Suprapubic skin (tissue), 4 donors: ENCODE data around the gene DNAH3. TPM values are rescaled to one million over a fixed set of nuclear protein-coding genes. Genes with fewer than 3 reads are reported as not detected.
"Not testable (repeated sequence)": the region's sequence is repeated elsewhere in the genome, so short reads cannot be mapped to it uniquely, and the experiment has no call there.

Experiments used
- DNase-seq, 2 donors: peaks; one replicate each; pipeline ENCODE4 v3.0.0-alpha.2; 2019; ENCODE audit warnings: low spot score in 2 of 2
- H3K27ac ChIP-seq: fragments of 200-600 bp; sonication (generic); one replicate; pipeline ENCODE4 v1.5.1; 2019
- H3K27me3 ChIP-seq: fragments of 200-600 bp; sonication (generic); one replicate; pipeline ENCODE4 v1.5.1; 2019
- H3K36me3 ChIP-seq: fragments of 200-600 bp; sonication (generic); one replicate; pipeline ENCODE4 v1.5.1; 2019
- H3K4me1 ChIP-seq: fragments of 200-600 bp; sonication (generic); one replicate; pipeline ENCODE4 v1.5.1; 2019
- H3K4me3 ChIP-seq: fragments of 200-600 bp; sonication (generic); one replicate; pipeline ENCODE4 v1.5.1; 2019; ENCODE audit warnings: mild to moderate bottlenecking
- H3K9me3 ChIP-seq: fragments of 200-600 bp; sonication (generic); one replicate; pipeline ENCODE4 v1.5.1; 2019
- CTCF ChIP-seq, 2 donors: fragments of 200-600 bp in 1 of 2; fragments of 450-650 bp in 1 of 2; sonication (generic) in 1 of 2; IDR thresholded peaks; one replicate each; pipeline ENCODE4 v1.5.1; 2016 to 2019; ENCODE audit warnings: antibody characterized with exemption in 2 of 2, mild to moderate bottlenecking in 1 of 2, moderate library complexity in 1 of 2
- EP300 ChIP-seq: sonication (generic); formaldehyde crosslinking; IDR thresholded peaks from one replicate; pipeline ENCODE4 v1.6.1; 2017; ENCODE audit warnings: antibody characterized with exemption
- POLR2A ChIP-seq, 2 donors: fragments of 450-650 bp; IDR thresholded peaks; one replicate each; pipeline ENCODE4 v1.6.1; 2017; ENCODE audit warnings: antibody characterized with exemption in 2 of 2, mild to moderate bottlenecking in 2 of 2, moderate library complexity in 2 of 2
- POLR2AphosphoS5 ChIP-seq, 3 donors: sonication (generic); formaldehyde crosslinking; IDR thresholded peaks; one replicate each; pipeline ENCODE4 v1.6.1; 2017; ENCODE audit warnings: antibody characterized with exemption in 3 of 3
- WGBS: methylation state at CpG from one replicate; pipeline ENCODE4 v1.1.5; 2018; 5-methylcytosine and 5-hydroxymethylcytosine counted together
- total RNA-seq, 4 donors: library from RNA; depleted of rRNA; stranded (reverse); fragments of >200 nt; gene quantifications; one replicate each; pipeline ENCODE4 v1.1.0, GENCODE V29; 2016

DNAH3 gene
- total RNA-seq, 4 donors from 2014 or later = 1.0 to 4.0 (median 1.6) TPM

- DNase-seq = no peak
- Histone ChIP-seq H3K36me3 (no peaks in the 10 kb centered on the region), H3K4me3 (no peak overlapping the region), H3K27ac (no peak overlapping the region), H3K4me1 (no peaks in the 10 kb centered on the region), H3K27me3 (no peaks in the 10 kb centered on the region), H3K9me3 (no peaks in the 10 kb centered on the region)
- 90% methylated on average over 8 of the region's 8 CpGs for WGBS
- TF ChIP-seq CTCF (IDR thresholded peaks at IDR 0.05) = no peak
- TF ChIP-seq POLR2AphosphoS5 (IDR thresholded peaks at IDR 0.05) = no peak
These were observed 204.5 kb downstream of the DNAH3 start for GRCh38 chr16:20946015-20946629.

- not testable (repeated sequence) for H3K36me3 ChIP-seq, H3K9me3 ChIP-seq, H3K27me3 ChIP-seq, H3K27ac ChIP-seq, H3K4me3 ChIP-seq, DNase-seq, H3K4me1 ChIP-seq
- 93% methylated on average over 11 of the region's 11 CpGs for WGBS
These were observed 205.1 kb downstream of the DNAH3 start for GRCh38 chr16:20945575-20945875.

GRCh38 chr16:20944861-20945574 lies 205.6 kb downstream of the DNAH3 start:
- no peak overlapping the region for H3K4me3 ChIP-seq
- H3K4me1 ChIP-seq = no peaks in the 10 kb centered on the region
- H3K36me3 ChIP-seq = no peaks in the 10 kb centered on the region
- no peaks in the 10 kb centered on the region for H3K27me3 ChIP-seq
- no peak for DNase-seq
- 89% methylated on average over 5 of the region's 5 CpGs for WGBS
- H3K27ac ChIP-seq = no peak overlapping the region
- TF ChIP-seq POLR2A (IDR thresholded peaks at IDR 0.05) = no peak
- TF ChIP-seq POLR2AphosphoS5 (IDR thresholded peaks at IDR 0.05) = no peak
- no peak for TF ChIP-seq EP300
- TF ChIP-seq CTCF (IDR thresholded peaks at IDR 0.05) = no peak
- no peaks in the 10 kb centered on the region for H3K9me3 ChIP-seq

GRCh38 chr16:20942256-20942655 lies 208.4 kb downstream of the DNAH3 start:
- Histone ChIP-seq H3K27ac (no peak overlapping the region), H3K36me3 (no peaks in the 10 kb centered on the region), H3K9me3 (no peaks in the 10 kb centered on the region), H3K4me1 (no peaks in the 10 kb centered on the region), H3K27me3 (no peaks in the 10 kb centered on the region), H3K4me3 (no peak overlapping the region)
- TF ChIP-seq EP300 (no peak), POLR2AphosphoS5 (IDR thresholded peaks at IDR 0.05) (no peak), POLR2A (IDR thresholded peaks at IDR 0.05) (no peak), CTCF (IDR thresholded peaks at IDR 0.05) (no peak)
- no peak for DNase-seq
- WGBS = 36% methylated on average over 2 of the region's 4 CpGs

GRCh38 chr16:20941636-20941926 lies 209.1 kb downstream of the DNAH3 start:
- WGBS = 98% methylated on average over 6 of the region's 6 CpGs
- TF ChIP-seq EP300 = no peak
- TF ChIP-seq POLR2AphosphoS5 (IDR thresholded peaks at IDR 0.05) = no peak
- TF ChIP-seq CTCF (IDR thresholded peaks at IDR 0.05) = no peak
- no peak for TF ChIP-seq POLR2A (IDR thresholded peaks at IDR 0.05)
- no peak for DNase-seq
- H3K27me3 ChIP-seq = no peaks in the 10 kb centered on the region
- no peak overlapping the region for H3K4me3 ChIP-seq
- H3K27ac ChIP-seq = no peak overlapping the region
- H3K9me3 ChIP-seq = no peaks in the 10 kb centered on the region
- H3K36me3 ChIP-seq = no peaks in the 10 kb centered on the region
- no peaks in the 10 kb centered on the region for H3K4me1 ChIP-seq
